ENCODE data around the gene PLK5.

DNA sequence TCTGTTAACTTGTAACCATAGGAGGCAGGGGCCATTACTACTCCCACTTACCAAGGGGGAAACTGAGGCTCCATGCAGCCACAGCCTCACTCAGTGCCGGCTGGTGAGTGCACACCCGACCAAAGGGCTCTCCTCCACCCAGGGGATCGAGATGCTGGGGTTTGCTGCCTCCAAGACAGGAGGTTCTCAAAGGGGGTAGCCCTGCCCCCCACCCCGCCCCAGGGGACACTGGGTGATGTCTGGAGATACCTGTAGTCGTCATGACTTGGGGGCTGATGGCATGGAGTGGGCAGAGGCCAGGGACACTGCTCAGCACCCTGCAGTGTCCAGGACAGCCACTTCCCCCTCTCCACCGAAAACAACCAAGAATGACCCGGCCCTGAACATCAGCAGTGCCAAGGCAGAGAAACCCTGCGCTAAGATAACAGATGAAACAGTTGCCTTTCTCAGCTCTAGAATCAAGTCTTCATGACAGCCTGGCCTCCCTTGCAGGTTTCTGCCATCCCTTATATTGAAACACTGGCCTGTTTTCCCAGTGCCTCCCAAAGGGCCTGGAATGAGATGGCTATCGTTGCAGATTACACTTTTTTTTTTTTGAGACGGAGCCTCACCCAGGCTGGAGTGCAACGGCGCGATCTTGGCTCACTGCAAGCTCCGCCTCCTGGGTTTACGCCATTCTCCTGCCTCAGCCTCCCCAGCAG is 29.6 kb upstream of the PLK5 start:
- TF ChIP-seq, protein P1, sequence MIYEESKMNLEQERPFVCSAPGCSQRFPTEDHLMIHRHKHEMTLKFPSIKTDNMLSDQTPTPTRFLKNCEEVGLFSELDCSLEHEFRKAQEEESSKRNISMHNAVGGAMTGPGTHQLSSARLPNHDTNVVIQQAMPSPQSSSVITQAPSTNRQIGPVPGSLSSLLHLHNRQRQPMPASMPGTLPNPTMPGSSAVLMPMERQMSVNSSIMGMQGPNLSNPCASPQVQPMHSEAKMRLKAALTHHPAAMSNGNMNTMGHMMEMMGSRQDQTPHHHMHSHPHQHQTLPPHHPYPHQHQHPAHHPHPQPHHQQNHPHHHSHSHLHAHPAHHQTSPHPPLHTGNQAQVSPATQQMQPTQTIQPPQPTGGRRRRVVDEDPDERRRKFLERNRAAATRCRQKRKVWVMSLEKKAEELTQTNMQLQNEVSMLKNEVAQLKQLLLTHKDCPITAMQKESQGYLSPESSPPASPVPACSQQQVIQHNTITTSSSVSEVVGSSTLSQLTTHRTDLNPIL (CRISPR knock-in tag; IDR thresholded peaks at IDR 0.05; ENCODE audit: low read depth), result no peak
- no peak for TF ChIP-seq ZNF8 (CRISPR knock-in tag; IDR thresholded peaks at IDR 0.05)
- no peak for TF ChIP-seq ISL1 (CRISPR knock-in tag; IDR thresholded peaks at IDR 0.05)
- no peak for TF ChIP-seq GLIS3 (CRISPR knock-in tag; IDR thresholded peaks at IDR 0.05)

All from SK-N-SH treated with all-trans-retinoic acid at 6 μM for 48 hours (cell line).